Mucosa of rectum (tissue), 2 donors: Measurements from ENCODE around the gene PAIP2.

Experiments
- H3K27ac ChIP-seq, 2 donors: one replicate each; pipeline ENCODE4 v1.7.0; 2013; ENCODE audit warnings: inconsistent platforms in 2 of 2, low read depth in 2 of 2, low read length in 2 of 2
- H3K27me3 ChIP-seq, 2 donors: one replicate each; pipeline ENCODE4 v1.7.0; 2013; ENCODE audit warnings: low read length in 2 of 2; ENCODE audit not compliant: control insufficient read depth in 2 of 2, insufficient read depth in 2 of 2
- H3K36me3 ChIP-seq, 2 donors: one replicate each; pipeline ENCODE4 v1.7.0; 2013; ENCODE audit warnings: low read length in 2 of 2; ENCODE audit not compliant: control insufficient read depth in 2 of 2, insufficient read depth in 2 of 2
- H3K4me1 ChIP-seq, 2 donors: one replicate each; pipeline ENCODE4 v1.7.0; 2013; ENCODE audit warnings: low read length in 2 of 2, mild to moderate bottlenecking in 1 of 2; ENCODE audit not compliant: control insufficient read depth in 2 of 2, insufficient read depth in 2 of 2
- H3K4me3 ChIP-seq, 2 donors: one replicate each; pipeline ENCODE4 v1.7.0; 2013; ENCODE audit warnings: low read length in 2 of 2
- H3K9ac ChIP-seq, 2 donors: one replicate each; pipeline ENCODE4 v1.7.0; 2013; ENCODE audit warnings: low read length in 2 of 2, low read depth in 1 of 2, mild to moderate bottlenecking in 1 of 2
- H3K9me3 ChIP-seq, 2 donors: one replicate each; pipeline ENCODE4 v1.7.0; 2013; ENCODE audit warnings: low read length in 2 of 2; ENCODE audit not compliant: control insufficient read depth in 2 of 2
- donor health status: healthy.
- donor health status: Normal muscosa, but diverticular disease.

Gene PAIP2

DNA sequence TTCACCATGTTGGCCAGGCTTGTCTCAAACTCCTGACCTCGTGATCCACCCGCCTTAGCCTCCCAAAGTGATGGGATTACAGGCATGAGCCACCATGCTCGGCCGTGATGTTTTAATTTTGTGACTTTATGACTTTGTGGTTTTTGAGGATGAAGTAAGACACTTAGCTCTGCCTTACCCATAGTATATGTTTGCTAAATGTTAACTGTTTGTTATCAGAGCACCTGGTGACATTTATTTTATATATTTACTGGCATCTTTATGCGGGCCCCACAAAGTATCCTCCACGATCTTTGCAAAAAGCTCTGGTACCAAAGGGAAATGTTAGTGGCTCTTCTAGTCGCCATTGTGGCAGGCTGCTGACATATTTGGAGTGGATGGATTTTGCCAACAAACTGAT lies 34.7 kb downstream of the PAIP2 start:
- peaks cover 5 to 11% of the 10 kb centered on the region in 2 donors for H3K36me3 ChIP-seq

DNA sequence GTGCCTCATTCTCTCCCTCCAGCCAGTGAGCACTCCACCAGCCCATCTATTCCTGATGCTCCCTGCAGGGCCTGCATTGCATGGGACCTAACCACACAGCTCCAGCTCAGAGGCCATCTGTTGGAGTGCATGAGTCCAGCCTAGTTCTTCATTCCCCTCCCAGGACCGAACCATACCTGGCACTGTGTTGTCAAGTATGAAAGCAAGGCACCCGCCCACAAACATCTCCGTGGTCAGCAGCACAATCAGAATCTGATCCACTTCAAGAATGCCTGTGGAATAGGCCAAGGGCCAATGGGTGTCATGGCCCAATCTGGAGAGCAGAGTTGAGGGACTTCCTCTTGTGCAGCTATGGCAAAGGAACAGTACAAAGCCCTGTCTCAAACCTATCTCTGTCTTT lies 35.6 kb downstream of the PAIP2 start:
- Histone ChIP-seq H3K27ac (no peak overlapping the region), H3K36me3 (peaks cover 2 to 4% of the 10 kb centered on the region in 2 donors), H3K27me3 (no peaks in the 10 kb centered on the region), H3K4me1 (peaks cover 14 to 19% of the 10 kb centered on the region in 2 donors), H3K4me3 (no peak overlapping the region), H3K9me3 (no peaks in the 10 kb centered on the region), H3K9ac (no peak overlapping the region)

More for the DNA sequence above, 34.7 kb downstream of the PAIP2 start:
- Histone ChIP-seq H3K9ac (no peak overlapping the region), H3K4me3 (no peak overlapping the region), H3K4me1 (peaks cover 9 to 14% of the 10 kb centered on the region in 2 donors), H3K9me3 (no peaks in the 10 kb centered on the region), H3K27me3 (no peaks in the 10 kb centered on the region), H3K27ac (no peak overlapping the region)

DNA sequence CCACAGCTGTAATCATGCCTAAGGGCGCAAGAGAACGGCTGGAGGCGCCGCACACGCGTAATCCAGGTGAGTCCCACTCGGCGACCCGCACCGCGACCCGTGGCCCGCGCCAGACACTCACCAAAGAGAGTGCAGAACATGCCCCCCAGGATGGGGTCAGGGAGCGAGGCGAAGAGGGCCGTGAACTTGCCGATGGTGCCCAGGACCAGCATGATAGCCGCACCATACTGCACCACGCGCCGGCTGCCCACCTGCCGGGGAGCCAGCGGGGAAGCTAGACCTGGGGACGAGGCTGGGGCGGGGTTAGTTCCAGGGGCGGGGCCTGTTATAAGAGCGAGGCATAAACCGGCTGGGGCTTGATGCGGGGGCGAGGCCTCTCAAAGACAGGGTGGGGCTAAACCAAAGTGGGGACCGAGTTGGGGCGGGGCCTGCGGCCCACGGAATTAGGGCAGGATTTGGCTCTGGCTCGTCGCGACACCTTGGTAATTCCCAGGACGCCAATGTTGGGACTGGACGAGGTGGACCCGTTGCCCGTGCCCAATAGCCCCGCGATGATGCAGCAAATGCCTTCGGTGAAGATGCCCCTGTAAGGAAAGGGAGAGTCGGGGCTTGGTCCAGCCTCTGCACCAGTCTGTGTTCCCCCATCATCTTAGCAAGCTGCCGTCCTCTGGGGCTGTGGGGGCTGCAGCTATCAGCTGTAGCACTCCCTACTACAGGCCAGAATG lies 36.6 kb downstream of the PAIP2 start:
- no peak overlapping the region for H3K4me3 ChIP-seq
- H3K27me3 ChIP-seq: no peaks in the 10 kb centered on the region
- H3K27ac ChIP-seq: no peak overlapping the region
- H3K4me1 ChIP-seq: peaks cover 21 to 22% of the 10 kb centered on the region in 2 donors
- no peaks in the 10 kb centered on the region for H3K9me3 ChIP-seq
- no peak overlapping the region for H3K9ac ChIP-seq
- peaks cover 2 to 3% of the 10 kb centered on the region in 2 donors for H3K36me3 ChIP-seq

DNA sequence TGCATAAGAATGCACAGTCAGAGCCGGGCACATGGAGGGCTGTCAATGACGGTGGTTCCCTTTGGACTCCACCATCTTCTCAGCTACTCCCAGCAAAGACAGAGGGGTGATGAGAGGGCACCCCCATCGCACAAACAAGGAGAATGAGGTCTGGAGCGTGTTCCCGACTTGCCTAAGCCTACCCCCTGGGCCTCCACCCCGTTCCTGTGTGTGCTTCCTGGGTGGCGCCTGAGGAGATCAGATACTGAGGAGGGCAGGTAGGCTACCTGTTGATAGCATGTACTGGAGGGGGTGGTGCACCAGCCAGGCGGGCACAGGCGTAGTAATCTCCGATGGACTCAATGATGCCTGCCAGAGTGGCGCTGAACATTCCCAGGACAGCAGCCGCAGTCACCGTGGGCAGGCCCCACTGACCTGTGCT lies 37.3 kb downstream of the PAIP2 start:
- Histone ChIP-seq H3K27me3 (no peaks in the 10 kb centered on the region), H3K9me3 (no peaks in the 10 kb centered on the region), H3K27ac (no peak overlapping the region), H3K4me3 (no peak overlapping the region), H3K4me1 (peaks cover 24 to 28% of the 10 kb centered on the region in 2 donors), H3K9ac (no peak overlapping the region), H3K36me3 (peaks cover 2 to 3% of the 10 kb centered on the region in 2 donors)

DNA sequence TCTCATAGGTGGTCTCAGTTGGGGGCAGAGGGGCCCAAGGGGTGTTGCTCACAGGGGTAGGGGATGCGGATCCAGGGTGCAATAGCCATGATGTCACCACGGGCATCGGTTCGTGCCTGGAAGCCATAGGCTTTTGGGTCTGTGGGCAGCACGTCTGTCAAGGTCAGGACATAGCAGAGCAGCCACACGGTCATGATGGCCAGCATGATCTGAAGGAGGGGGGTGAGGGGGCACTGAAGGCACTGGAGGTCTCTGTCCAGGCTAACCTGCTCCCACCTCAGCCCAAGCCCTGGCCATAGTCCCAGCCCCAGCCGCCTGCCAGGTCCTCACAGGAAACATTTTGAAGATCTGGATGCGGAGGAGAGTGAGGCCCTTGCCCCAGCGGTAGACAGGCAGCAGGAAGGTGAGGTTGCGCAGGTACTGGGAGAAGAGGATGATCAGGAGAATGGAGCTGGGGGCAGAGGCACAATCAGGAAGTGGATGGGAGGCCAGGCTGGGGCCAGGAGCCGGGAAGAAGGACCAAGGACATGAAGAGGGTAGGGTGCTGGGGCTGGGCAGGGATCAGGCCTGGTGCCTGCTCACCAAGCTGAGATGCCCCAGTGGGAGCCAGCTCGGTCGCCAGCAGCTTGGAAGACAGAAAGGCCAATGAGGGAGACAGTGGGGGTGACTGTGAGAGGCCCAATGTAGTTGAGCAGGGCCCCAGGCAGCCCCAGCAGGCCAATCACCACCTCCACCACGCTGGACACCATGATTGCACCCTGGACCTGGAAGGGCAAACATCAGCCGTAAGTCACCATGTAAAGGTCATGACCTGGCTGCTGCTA lies 38.2 kb downstream of the PAIP2 start:
- H3K4me1 ChIP-seq: peaks cover 27 to 29% of the 10 kb centered on the region in 2 donors
- H3K9ac ChIP-seq: no peak overlapping the region
- H3K27me3 ChIP-seq: no peaks in the 10 kb centered on the region
- no peaks in the 10 kb centered on the region for H3K9me3 ChIP-seq
- no peak overlapping the region for H3K27ac ChIP-seq
- peaks cover 2 to 3% of the 10 kb centered on the region in 2 donors for H3K36me3 ChIP-seq
- H3K4me3 ChIP-seq: no peak overlapping the region

DNA sequence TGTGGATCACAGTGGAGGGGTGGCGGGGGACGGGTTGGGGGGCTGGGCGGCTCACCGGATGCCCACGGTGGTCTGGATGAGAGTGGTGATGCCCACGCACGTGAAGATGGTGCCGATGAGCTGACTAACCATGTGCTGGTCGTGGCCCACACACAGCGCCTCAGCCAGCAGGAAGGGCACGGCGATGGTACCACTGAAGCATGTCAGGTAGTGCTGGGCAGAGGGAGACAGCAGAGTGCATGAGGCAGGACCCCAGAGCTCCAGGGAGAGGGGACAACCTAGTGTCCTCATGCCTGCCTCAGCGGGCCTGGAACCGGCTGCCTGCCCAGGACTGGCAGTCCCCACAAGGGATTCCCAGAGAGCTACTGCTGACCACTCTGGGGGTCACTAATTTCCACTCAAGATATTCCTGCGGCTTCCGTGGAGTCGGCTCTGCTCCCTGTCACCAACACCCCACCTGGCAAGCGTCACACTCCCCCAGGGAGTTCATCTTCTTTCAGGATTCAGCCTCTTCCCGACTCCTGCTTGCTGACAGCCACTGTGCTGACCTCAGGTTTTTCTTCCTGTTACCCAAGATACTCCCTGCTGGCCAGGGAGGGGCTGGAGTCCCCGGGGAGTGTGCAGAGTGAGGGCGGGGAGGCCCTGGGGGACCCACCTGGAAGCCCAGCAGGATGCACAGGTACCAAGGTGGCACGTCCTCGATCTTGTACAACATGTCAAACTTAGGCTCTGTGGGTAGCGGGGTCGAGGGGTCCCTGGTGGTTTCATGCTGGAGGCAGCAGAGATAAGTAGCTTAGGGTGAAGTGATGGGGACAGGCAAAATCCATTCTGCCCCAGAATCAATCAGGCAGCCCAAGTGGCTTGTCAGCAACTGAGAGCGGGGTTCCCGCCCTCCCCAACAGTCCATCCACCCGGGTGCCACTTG lies 40.4 kb downstream of the PAIP2 start:
- Histone ChIP-seq H3K9ac (no peak overlapping the region), H3K9me3 (no peaks in the 10 kb centered on the region), H3K36me3 (peaks cover 0 to 3% of the 10 kb centered on the region in 2 donors), H3K4me3 (peak overlapping the region in 1 of 2 donors; percentile 26), H3K27me3 (no peaks in the 10 kb centered on the region), H3K4me1 (peaks cover 30 to 33% of the 10 kb centered on the region in 2 donors), H3K27ac (peak overlapping the region; percentile 43 to 67)

DNA sequence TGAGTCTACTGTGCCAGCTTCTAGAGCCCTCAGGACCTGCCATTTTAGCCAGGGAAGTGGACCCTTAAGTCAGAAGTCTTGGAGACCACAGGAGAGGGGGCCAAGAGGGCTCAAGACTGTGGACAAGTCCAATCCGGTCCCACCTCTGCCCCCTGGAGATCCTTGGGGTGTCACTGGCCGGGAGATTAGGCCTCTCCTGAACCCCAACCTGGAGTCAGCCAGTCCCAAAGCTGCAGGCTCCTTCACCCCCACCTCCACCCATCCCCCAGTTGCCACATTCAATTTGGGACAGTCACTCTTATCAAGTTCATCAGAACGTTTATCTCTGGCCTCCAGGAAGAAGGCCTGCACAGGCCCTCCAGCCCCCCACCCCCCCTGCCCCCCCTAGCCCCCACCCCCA lies 41.2 kb downstream of the PAIP2 start:
- H3K27ac ChIP-seq: peak overlapping the region; percentile 43 to 67
- no peaks in the 10 kb centered on the region for H3K9me3 ChIP-seq
- H3K4me3 ChIP-seq: no peak overlapping the region
- peaks cover 0 to under 1% of the 10 kb centered on the region in 2 donors for H3K36me3 ChIP-seq
- no peaks in the 10 kb centered on the region for H3K27me3 ChIP-seq
- H3K9ac ChIP-seq: no peak overlapping the region
- peaks cover 34 to 37% of the 10 kb centered on the region in 2 donors for H3K4me1 ChIP-seq

DNA sequence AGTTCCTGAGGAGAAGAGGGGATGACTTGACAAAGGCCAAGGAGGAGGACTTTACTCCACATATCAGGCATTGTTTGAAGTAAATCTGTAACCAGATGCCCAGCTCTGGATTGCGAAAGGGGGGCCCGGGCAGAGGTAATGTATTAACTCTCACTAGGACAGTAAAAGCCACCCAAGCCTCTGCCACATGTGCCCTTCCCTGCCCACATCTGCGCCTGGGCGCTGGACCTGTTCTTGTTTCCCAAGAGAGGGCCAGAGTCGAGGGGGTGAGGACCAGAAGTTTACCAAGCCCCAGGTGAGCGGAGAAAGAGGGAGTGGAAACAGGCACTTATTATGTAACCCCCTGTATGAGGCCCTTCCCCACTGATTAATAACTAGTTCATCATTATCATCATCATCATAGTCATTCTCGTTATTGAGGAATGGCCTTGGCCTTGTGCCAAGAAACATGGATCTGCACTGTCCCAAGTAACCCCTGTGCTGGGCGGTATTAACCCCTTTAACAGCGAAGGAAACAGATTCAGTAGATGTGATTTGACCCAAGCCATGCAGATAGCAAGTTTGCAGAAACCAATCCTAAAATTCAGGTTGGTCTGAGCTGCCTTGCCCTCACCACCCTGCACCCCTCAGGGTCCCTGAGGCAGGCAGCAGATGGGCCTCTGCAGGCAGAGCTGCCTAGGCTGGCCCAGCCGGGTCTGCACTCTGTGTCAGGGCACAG lies 41.8 kb downstream of the PAIP2 start, which contains the start of gene SLC23A1:
Gene SLC23A1, minus strand, starts transcription at position 23 of the 718 bp plus-strand sequence. CDS start 44 bp downstream, outside the sequence.
- Histone ChIP-seq H3K27ac (peak within 1 kb of the TSS; percentile 43 to 67), H3K4me3 (peak within 1 kb of the TSS in 1 of 2 donors; percentile 26), H3K9ac (peak within 1 kb of the TSS in 1 of 2 donors; percentile 18)

DNA sequence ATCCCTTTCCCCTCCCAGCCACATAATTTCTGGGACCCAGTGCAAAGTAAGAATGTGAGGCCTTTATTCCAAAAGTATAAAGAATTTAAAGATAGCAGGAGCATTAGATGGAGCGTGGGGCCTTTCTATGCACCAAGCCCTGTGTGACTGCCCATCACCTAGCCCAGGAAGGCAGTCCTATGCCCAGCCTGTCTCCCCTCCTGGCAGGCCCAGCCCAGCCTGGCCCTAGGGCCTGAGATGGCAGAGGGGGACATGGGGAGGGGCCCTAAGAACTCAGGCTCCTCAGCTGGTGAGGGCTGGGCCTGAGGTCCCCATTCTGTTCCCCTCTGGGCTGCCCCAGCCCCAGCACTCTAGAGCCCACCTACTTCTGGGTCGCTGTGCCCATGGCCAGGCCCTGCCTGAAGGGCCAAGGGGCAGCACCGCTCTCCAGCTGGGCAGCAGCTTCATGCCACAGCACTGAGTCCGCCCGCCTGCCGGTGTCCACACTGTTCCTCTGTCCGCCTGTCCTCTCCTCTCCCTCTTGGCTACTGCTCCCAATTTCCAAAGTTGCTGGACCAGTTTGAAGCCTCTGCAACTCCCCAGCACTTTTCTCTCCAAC lies 42.4 kb downstream of the PAIP2 start:
- H3K36me3 ChIP-seq: no peaks in the 10 kb centered on the region
- H3K4me3 ChIP-seq: peak overlapping the region in 1 of 2 donors; percentile 69
- no peaks in the 10 kb centered on the region for H3K9me3 ChIP-seq
- H3K9ac ChIP-seq: peak overlapping the region in 1 of 2 donors; percentile 9
- peak overlapping the region in 1 of 2 donors; percentile 59 for H3K27ac ChIP-seq
- H3K4me1 ChIP-seq: peaks cover 41 to 46% of the 10 kb centered on the region in 2 donors
- no peaks in the 10 kb centered on the region for H3K27me3 ChIP-seq

More for the DNA sequence above, 41.8 kb downstream of the PAIP2 start, which contains the start of gene SLC23A1:
- no peaks in the 10 kb centered on the region for H3K9me3 ChIP-seq
- peaks cover 37 to 42% of the 10 kb centered on the region in 2 donors for H3K4me1 ChIP-seq
- no peaks in the 10 kb centered on the region for H3K27me3 ChIP-seq
- no peaks in the 10 kb centered on the region for H3K36me3 ChIP-seq
